HG02642 (cell line): ENCODE measurements around the gene RTRAF.

Experiments used
- ATAC-seq: cut with Tn5 transposase; IDR thresholded peaks from one replicate; pipeline ENCODE4 v1.9.1; 2021; ENCODE audit warnings: mild to moderate bottlenecking; ENCODE audit not compliant: unreplicated experiment, poor library complexity

RTRAF gene

GRCh38 chr14:51993285-51993920 lies 4.1 kb downstream of the RTRAF start:
- ATAC-seq = no peak

- ATAC-seq = no peak
These were observed 6.9 kb downstream of the RTRAF start for GRCh38 chr14:51996148-51996746.

GRCh38 chr14:51998348-51998747 lies 9.0 kb downstream of the RTRAF start:
- ATAC-seq = no peak

DNA sequence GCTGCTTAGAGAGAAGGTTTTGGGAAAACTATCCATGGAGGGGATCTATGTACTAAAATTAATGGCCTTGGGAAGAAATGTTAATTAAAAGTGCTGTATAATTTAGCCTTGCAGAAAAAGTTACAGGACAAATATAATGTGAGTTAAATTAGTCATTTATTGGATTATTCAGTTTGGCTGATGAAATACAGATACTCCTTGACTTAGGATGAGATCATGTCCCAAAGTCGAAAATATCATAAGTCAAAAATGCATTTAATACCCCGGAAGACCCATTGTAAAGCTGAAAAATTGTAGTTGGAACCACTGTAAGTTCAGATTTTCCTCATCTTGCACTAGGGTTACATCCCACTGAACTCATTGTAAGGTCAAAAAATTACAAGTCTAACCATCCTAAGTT lies 9.7 kb downstream of the RTRAF start:
- ATAC-seq = no peak

- no peak for ATAC-seq
These were observed 10.8 kb downstream of the RTRAF start for GRCh38 chr14:52000019-52000582.

DNA sequence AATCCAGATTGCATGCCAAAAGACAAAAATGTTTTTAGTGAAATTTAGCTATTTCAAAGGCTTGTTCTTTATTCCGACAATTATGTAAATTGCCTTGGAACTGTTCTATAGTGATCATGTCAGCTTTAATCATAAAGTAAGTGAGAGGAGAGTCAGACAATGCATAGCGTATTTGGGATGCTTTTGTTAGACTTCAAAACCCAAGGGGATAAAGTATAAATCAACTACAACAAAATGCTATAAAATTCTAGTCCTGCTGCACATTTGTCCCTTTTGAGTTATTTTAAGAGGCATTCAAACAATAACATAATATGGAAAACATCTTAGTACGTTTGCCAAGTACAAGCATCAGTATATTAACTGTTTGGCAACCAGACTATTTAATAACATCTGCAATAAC lies 11.3 kb downstream of the RTRAF start:
- no peak for ATAC-seq

- ATAC-seq = no peak
These were observed 13.2 kb downstream of the RTRAF start for GRCh38 chr14:52002542-52002941.

GRCh38 chr14:52003324-52003723 lies 14.0 kb downstream of the RTRAF start:
- no peak for ATAC-seq

- ATAC-seq = no peak
These were observed 16.3 kb downstream of the RTRAF start for GRCh38 chr14:52005625-52006024.

GRCh38 chr14:52006361-52006760 lies 17.0 kb downstream of the RTRAF start:
- no peak for ATAC-seq

GRCh38 chr14:52007211-52007610 lies 17.9 kb downstream of the RTRAF start:
- ATAC-seq = no peak

DNA sequence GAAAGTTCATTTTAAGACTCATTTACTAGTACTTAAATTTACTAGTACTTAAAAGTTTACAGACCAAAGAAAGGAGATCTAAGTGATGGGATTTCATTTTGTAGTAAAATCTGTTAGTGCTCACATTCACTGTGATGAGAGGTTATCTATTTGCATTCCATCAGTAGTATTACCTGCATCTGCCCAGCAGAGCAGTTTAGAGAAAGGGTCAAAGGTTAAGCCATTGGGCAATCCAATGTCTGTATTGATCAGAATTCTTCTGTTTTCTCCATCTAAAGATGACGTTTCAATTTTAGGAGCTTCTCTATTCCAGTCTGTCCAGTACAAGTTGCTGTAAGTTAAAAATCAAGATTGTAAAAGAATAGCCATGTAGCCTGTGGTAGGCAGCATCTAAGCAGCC lies 18.3 kb downstream of the RTRAF start:
- ATAC-seq = no peak

- ATAC-seq = no peak
These were observed 18.8 kb downstream of the RTRAF start for GRCh38 chr14:52008136-52008535.

DNA sequence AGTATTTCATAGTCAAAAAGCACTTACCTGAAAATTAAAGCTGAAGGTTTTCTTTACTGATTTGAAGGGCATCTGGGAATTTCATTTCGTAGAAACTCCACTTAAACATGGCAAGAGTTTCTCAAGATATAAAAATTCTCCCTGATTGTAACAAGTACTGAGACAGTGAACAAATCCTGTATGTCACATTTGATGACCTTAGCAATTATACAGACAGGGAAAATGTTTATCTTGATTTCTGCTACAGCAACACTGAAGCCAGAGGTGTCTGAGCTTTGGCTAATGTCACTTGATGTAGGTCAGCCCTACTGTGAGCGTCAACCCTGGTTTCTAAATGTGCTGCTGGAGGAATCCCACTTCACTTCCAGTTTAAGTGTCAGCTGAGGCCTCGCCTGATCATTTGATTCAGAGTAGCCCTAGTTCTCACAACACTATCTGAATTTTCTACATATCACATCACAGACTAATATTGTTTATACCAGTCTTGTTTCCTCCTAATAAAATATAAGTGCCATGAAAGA lies 20.9 kb downstream of the RTRAF start:
- no peak for ATAC-seq

DNA sequence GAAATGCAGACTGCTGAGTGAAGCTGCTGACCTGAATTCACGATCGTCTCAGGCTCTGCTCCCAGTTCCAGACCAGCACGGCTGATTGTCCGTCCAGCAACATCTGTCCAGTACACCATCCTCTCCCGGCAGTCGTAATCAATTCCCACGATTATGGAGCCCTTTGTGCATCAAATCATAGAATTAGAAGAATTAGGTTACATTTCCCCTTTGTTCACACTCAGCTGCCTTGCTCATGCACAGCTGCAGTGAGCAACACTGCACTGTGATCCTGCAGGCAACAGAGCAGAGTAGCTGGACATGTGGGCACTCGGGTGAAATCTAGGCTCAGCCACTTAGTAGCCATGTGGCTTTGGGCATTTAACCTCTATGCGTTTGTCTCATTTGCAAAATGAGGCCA lies 22.2 kb downstream of the RTRAF start:
- no peak for ATAC-seq

DNA sequence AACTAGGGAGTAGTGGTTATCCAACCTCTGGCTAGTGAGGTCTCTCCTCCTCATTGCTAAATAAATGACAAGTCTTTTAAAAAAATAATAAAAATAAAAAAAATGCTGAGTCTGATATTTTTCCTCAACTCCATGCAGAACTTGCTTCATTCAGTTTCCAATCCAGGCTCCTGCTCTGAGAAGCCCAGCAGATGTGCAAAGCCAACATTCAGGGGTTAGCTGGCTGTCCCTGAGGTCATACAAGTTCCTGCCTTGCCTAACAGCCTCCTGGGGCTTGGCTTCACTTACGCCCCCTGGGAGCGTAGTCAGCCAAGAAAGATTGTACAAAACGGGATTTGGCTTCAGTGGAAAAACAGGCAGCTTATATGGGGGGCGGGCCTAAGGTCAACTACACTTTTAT lies 23.3 kb downstream of the RTRAF start:
- no peak for ATAC-seq

- ATAC-seq = no peak
These were observed 24.7 kb downstream of the RTRAF start for GRCh38 chr14:52013984-52014600.

DNA sequence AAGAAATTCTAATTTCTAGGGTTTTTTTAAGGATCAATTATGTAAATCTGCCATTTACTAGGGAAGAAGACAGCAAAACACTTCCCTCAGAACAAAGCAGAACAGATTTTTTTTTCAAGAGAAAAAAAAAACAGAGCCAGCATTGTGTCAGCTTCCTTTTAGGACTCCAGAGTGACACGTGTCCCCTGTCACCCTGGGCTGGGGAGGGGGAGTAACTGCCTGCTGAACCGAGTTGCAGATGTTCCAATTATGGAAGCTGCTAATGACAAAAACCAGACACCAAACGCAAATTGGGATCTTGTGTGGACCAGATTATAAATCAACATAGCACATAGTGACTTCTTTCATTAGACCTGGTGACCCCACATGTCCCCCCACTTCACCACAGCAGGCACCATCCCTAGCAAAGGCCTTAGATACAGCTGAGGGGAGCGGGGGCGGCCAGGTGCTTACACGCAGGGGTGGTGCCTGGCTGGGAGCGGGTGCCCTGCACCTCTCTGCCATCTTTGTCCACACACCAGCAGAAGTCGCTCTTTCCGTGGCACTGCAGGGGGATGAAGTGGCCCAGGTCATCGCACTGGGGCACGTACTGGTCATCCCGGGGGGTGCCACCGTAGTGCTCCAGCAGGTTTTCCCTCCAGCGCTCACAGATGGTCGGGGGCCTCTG lies 25.4 kb downstream of the RTRAF start:
- ATAC-seq = no peak

DNA sequence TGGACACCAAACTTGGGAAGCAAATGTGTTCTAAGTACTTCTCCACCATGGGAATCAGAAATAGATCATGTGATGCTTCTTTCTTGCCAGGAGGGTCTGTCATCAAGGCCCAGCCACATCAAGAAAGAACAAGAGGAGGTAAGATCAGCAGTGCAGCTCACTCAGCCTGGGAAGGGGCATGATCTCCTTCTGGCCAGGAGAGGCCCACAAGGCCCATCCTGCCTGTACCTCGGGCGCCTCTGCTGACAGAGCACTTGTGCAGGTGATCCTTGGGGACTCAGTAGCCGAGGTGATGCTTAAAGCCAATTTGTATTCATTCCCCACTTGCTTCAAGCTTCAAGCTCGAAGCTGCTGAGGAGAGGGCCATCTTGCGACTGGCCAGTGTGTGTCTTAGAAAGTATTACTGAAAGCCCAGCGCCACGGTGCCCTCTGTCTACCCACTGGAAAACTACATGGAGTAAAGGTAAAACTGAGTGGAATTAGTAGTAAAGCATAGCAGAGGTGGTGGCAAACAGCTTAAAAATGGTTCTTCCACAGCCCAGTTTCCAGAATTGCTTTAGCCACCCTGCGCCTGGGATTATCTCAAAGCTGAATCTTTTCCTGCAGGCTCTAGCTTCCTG lies 26.2 kb downstream of the RTRAF start:
- no peak for ATAC-seq

DNA sequence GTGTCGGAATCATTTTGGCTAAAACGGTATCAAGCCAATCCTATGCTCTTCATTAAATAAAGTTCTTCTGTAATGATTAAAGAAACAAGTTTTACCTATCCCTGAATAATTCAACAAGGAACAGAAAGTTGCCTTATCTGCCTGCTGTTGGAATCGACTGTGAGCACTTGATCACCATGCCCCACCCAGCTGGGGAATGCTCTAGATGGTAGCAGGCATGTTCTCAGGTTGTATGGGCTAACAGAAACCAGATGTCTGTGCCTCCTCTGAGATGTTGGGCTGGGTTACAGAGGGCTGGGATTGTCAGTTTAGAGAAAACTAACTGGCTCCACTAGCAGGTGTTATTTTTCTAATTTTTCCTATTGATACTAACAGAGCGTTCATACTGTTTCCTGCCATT lies 28.9 kb downstream of the RTRAF start:
- ATAC-seq = no peak
